ENCODE data around the gene DECR2. TPM values are rescaled to one million over a fixed set of nuclear protein-coding genes. Genes with fewer than 3 reads are reported as not detected.

The DECR2 gene
- 4.5 TPM for total RNA-seq
- polyA plus RNA-seq = 14.2 TPM
- long read RNA-seq, donor 1 = 0 reads
- long read RNA-seq, donor 2 = 0 reads
- long read RNA-seq, donor 3, transcript DECR2-201 (9 exons, 1,615 nt) = major isoform, 7 of 22 reads
- long read RNA-seq, donor 3, partial matches to known transcripts = 15 of 22 reads
- long read RNA-seq, donor 3, other reads (novel, unspliced or antisense) = 0 of 22 reads
- long read RNA-seq, donor 4, partial matches to known transcripts = 0 of 3 reads
- long read RNA-seq, donor 4, other reads (novel, unspliced or antisense) = 0 of 3 reads
- long read RNA-seq, donor 5, transcript DECR2-201 (9 exons, 1,615 nt) = major isoform, 5 of 5 reads
- long read RNA-seq, donor 5, partial matches to known transcripts = 0 of 5 reads
- long read RNA-seq, donor 5, other reads (novel, unspliced or antisense) = 0 of 5 reads
- long read RNA-seq, donor 6, partial matches to known transcripts = 0 of 2 reads
- long read RNA-seq, donor 6, other reads (novel, unspliced or antisense) = 0 of 2 reads
- long read RNA-seq, donor 7 = 0 reads
- long read RNA-seq, donor 8 = 0 reads
- long read RNA-seq, donor 9, partial matches to known transcripts = 0 of 2 reads
- long read RNA-seq, donor 9, other reads (novel, unspliced or antisense) = 0 of 2 reads
- long read RNA-seq, donor 10, partial matches to known transcripts = 0 of 1 reads
- long read RNA-seq, donor 10, other reads (novel, unspliced or antisense) = 0 of 1 reads

DNA sequence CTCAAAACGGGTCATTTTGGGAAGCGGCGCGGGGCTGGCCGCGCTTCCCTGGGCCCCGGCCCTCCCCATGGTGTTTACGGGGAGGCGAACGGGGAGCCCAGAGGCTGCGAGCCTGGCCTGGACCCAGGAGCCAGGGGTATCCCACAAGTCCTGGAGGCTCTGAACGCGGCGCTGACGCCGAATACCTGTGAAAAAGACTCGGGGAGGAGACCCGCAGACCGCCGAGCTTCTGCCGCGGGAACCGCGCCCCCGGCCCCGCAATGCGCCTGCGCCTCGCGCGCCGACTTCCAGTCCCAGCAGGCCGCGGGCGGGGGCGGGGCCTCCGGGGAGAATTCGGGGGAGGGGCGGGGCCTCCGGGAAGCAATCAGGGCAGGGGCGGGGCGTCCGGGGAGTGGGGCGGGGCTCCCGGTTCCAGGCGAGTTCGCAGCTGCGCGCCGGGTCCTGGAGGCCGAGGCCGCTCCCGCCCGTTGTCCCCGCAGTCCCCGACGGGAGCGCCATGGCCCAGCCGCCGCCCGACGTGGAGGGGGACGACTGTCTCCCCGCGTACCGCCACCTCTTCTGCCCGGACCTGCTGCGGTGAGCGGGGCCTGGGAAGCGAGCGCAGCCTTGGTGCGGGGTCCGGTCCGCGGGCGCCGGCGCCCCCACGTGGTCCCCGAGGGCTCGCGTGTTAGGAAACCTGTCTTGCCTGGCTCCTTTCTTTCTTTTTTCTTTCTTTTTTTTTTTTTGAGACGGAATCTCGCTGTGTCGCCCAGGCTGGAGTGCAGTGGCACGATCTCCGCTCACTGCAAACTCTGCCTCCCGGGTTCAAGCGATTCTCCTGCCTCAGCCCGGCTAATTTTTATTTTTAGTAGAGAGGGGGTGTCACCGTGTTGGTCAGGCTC lies at the start of gene DECR2:
Gene DECR2 (plus strand): TSS at position 418 of the 881 bp plus-strand sequence. CDS start 79 bp downstream, at position 497.
- Histone ChIP-seq H3K4me3 (ENCODE audit: low read length in 2 of 2) (peak within 1 kb of the TSS; percentile 85 to 93), H3K36me3 (ENCODE audit: control insufficient read depth in 2 of 2, insufficient read depth in 2 of 2, low read length in 1 of 2) (peaks cover 0 to 4% of the 10 kb centered on the region in 2 donors), H3K9me3 (ENCODE audit: control insufficient read depth in 2 of 2, insufficient read depth in 1 of 2, low read length in 1 of 2) (no peaks in the 10 kb centered on the region), H3K27me3 (ENCODE audit: control insufficient read depth in 2 of 2, insufficient read depth in 1 of 2, low read length in 1 of 2) (peaks cover 0 to 5% of the 10 kb centered on the region in 2 donors), H3K27ac (ENCODE audit: low read depth in 1 of 2, low read length in 1 of 2) (peak within 1 kb of the TSS; percentile 83 to 94), H3K4me1 (ENCODE audit: control insufficient read depth in 2 of 2, insufficient read depth in 2 of 2, low read length in 2 of 2) (peaks cover 4 to 22% of the 10 kb centered on the region in 2 donors)
- WGBS = under 1% methylated on average over 91 of the region's 91 CpGs
- peak; percentile 45 to 95 (median 89) for DNase-seq (ENCODE audit: low read depth in 6 of 9, low spot score in 9 of 9)

DNA sequence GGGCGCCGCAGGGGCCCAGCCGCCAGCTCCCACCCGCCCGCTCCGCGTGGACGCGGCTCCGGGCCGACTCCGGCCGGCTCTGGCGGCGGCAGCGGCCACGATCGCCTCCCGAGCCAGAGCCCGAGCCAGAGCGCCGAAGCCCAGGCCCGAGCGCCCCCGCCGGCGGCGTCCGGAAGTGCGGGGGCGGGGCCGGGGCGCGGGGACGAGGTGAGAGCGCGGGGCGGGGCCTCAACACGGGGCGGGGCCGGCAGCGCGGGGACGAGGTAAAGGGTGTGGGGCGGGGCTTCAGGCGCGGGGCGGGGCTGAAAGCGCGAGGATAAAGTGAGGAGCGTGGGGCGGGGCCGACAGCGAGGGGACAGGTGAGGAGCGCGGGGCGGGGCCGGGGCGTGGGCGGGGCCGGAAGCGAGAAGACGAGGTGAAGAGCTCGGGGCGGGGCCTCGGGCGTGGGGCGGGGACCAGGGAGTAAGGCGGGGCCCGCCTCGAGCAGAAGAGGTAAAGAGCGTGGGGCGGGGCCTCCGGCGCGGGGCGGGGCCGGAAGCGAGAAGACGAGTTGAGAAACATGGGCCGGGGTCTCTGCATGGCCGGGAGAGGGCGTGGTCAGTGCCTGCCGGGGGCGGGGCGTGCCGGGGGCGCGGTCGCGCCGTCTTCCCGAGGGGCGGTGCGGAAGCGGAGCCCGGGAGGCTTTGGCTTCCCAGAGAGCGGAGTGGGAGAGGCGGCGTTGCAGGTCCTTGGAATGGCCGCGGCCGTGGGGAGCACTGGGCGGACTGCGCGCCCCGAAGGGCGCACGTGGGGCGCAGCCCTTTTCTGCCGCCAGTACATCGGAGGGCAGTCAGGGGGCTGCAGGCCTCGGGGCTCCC lies 48.9 kb upstream of the DECR2 start, which contains the start of gene AXIN1:
Gene AXIN1 (minus strand): TSS at position 177 of the 857 bp plus-strand sequence. CDS start 5,698 bp downstream, outside the sequence.
- Histone ChIP-seq H3K4me3 (ENCODE audit: low read length in 2 of 2) (peak within 1 kb of the TSS; percentile 44 to 84), H3K27ac (ENCODE audit: low read depth in 1 of 2, low read length in 1 of 2) (peak within 1 kb of the TSS in 1 of 2 donors; percentile 52), H3K27me3 (ENCODE audit: control insufficient read depth in 2 of 2, insufficient read depth in 1 of 2, low read length in 1 of 2) (no peaks in the 10 kb centered on the region), H3K9me3 (ENCODE audit: control insufficient read depth in 2 of 2, insufficient read depth in 1 of 2, low read length in 1 of 2) (peaks cover 0 to 3% of the 10 kb centered on the region in 2 donors), H3K36me3 (ENCODE audit: control insufficient read depth in 2 of 2, insufficient read depth in 2 of 2, low read length in 1 of 2) (peaks cover 0 to 3% of the 10 kb centered on the region in 2 donors), H3K4me1 (ENCODE audit: control insufficient read depth in 2 of 2, insufficient read depth in 2 of 2, low read length in 2 of 2) (peaks cover 8 to 32% of the 10 kb centered on the region in 2 donors)
- DNase-seq (ENCODE audit: low read depth in 6 of 9, low spot score in 9 of 9) = peak; percentile 82 to 99 (median 96)
- WGBS = 7% methylated on average over 111 of the region's 113 CpGs

- Histone ChIP-seq H3K27me3 (ENCODE audit: control insufficient read depth in 2 of 2, insufficient read depth in 1 of 2, low read length in 1 of 2) (no peaks in the 10 kb centered on the region), H3K27ac (ENCODE audit: low read depth in 1 of 2, low read length in 1 of 2) (peak overlapping the region in 1 of 2 donors; percentile 8), H3K9me3 (ENCODE audit: control insufficient read depth in 2 of 2, insufficient read depth in 1 of 2, low read length in 1 of 2) (peaks cover 0 to 3% of the 10 kb centered on the region in 2 donors), H3K4me1 (ENCODE audit: control insufficient read depth in 2 of 2, insufficient read depth in 2 of 2, low read length in 2 of 2) (peaks cover 8 to 32% of the 10 kb centered on the region in 2 donors), H3K36me3 (ENCODE audit: control insufficient read depth in 2 of 2, insufficient read depth in 2 of 2, low read length in 1 of 2) (peaks cover 0 to 3% of the 10 kb centered on the region in 2 donors), H3K4me3 (ENCODE audit: low read length in 2 of 2) (peak overlapping the region; percentile 30 to 84)
- no peak for DNase-seq (ENCODE audit: low read depth in 6 of 9, low spot score in 9 of 9)
- WGBS = 84% methylated on average over 25 of the region's 25 CpGs
These were observed 48.0 kb upstream of the DECR2 start for GRCh38 chr16:353404-354290.

DNA sequence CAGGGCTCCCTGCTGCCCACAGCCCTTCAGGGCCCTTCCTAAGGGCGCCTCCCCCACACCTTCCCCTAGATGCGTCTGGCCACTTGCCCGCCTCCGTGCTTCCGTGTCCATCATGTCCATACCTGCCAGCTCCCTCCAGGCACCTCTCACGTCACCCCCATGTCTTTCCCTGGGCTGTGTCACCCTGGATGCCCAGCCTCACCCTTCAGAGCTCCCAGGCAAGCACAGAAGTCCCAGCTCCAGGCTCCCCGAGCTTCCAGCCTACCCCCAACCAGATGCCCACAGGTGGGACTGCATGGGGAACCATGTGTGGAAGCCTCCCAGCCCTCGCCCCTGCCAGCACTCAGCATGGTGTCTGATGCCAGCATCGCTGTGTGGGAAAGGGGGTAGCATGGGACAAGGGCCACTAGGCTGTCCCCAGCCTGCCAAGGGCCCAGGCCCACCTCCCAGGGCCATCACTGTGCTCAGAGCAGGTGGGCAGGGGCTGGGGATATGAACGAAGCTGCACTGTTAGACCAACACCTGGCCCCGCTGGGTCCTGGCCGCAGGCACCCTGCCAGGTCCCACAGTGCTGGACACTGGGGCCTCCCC lies 47.3 kb upstream of the DECR2 start:
- 91% methylated on average over 12 of the region's 12 CpGs for WGBS
- Histone ChIP-seq H3K27me3 (ENCODE audit: control insufficient read depth in 2 of 2, insufficient read depth in 1 of 2, low read length in 1 of 2) (no peaks in the 10 kb centered on the region), H3K27ac (ENCODE audit: low read depth in 1 of 2, low read length in 1 of 2) (peak overlapping the region in 1 of 2 donors; percentile 42), H3K9me3 (ENCODE audit: control insufficient read depth in 2 of 2, insufficient read depth in 1 of 2, low read length in 1 of 2) (peaks cover 0 to 3% of the 10 kb centered on the region in 2 donors), H3K36me3 (ENCODE audit: control insufficient read depth in 2 of 2, insufficient read depth in 2 of 2, low read length in 1 of 2) (peaks cover 0 to under 1% of the 10 kb centered on the region in 2 donors), H3K4me1 (ENCODE audit: control insufficient read depth in 2 of 2, insufficient read depth in 2 of 2, low read length in 2 of 2) (peaks cover 8 to 32% of the 10 kb centered on the region in 2 donors), H3K4me3 (ENCODE audit: low read length in 2 of 2) (no peak overlapping the region)
- DNase-seq (ENCODE audit: low read depth in 6 of 9, low spot score in 9 of 9) = no peak

GRCh38 chr16:354971-355461 lies 46.7 kb upstream of the DECR2 start:
- H3K27ac ChIP-seq (ENCODE audit: low read depth in 1 of 2, low read length in 1 of 2) = peak overlapping the region in 1 of 2 donors; percentile 42
- no peaks in the 10 kb centered on the region for H3K36me3 ChIP-seq (ENCODE audit: control insufficient read depth in 2 of 2, insufficient read depth in 2 of 2, low read length in 1 of 2)
- H3K27me3 ChIP-seq (ENCODE audit: control insufficient read depth in 2 of 2, insufficient read depth in 1 of 2, low read length in 1 of 2) = no peaks in the 10 kb centered on the region
- H3K4me1 ChIP-seq (ENCODE audit: control insufficient read depth in 2 of 2, insufficient read depth in 2 of 2, low read length in 2 of 2) = peaks cover 8 to 32% of the 10 kb centered on the region in 2 donors
- H3K4me3 ChIP-seq (ENCODE audit: low read length in 2 of 2) = no peak overlapping the region
- peaks cover 0 to 3% of the 10 kb centered on the region in 2 donors for H3K9me3 ChIP-seq (ENCODE audit: control insufficient read depth in 2 of 2, insufficient read depth in 1 of 2, low read length in 1 of 2)
- no peak for DNase-seq (ENCODE audit: low read depth in 6 of 9, low spot score in 9 of 9)
- 58% methylated on average over 10 of the region's 10 CpGs for WGBS

DNA sequence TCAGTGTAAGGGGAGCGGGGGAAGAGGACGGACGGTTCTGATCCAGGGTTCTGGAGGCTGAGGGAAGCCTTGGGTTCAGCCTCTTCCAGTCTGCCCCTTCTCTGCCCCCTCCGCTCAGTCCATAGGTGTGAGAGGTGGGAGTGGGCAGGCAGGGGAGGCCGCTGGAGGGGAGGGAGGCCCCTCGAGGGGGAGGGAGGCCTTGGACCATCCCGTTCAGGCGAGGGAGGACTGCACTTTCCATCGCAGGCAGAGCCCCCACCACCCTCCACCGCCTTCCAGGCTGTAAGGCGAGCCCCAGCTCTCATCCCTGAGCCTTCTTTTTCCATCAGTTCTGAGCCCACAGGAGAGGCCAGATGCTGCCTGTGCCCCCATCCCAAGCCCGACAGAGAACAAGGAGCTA lies 44.9 kb upstream of the DECR2 start:
- Histone ChIP-seq H3K27ac (ENCODE audit: low read depth in 1 of 2, low read length in 1 of 2) (no peak overlapping the region), H3K27me3 (ENCODE audit: control insufficient read depth in 2 of 2, insufficient read depth in 1 of 2, low read length in 1 of 2) (peaks cover 0 to 1% of the 10 kb centered on the region in 2 donors), H3K4me3 (ENCODE audit: low read length in 2 of 2) (no peak overlapping the region), H3K36me3 (ENCODE audit: control insufficient read depth in 2 of 2, insufficient read depth in 2 of 2, low read length in 1 of 2) (no peaks in the 10 kb centered on the region), H3K4me1 (ENCODE audit: control insufficient read depth in 2 of 2, insufficient read depth in 2 of 2, low read length in 2 of 2) (peaks cover 3 to 22% of the 10 kb centered on the region in 2 donors), H3K9me3 (ENCODE audit: control insufficient read depth in 2 of 2, insufficient read depth in 1 of 2, low read length in 1 of 2) (peaks cover 0 to 3% of the 10 kb centered on the region in 2 donors)
- WGBS = 91% methylated on average over 12 of the region's 12 CpGs
- DNase-seq (ENCODE audit: low read depth in 6 of 9, low spot score in 9 of 9) = no peak

GRCh38 chr16:359067-359763 lies 42.5 kb upstream of the DECR2 start:
- 91% methylated on average over 19 of the region's 19 CpGs for WGBS

More at GRCh38 chr16:359067-359763, 42.5 kb upstream of the DECR2 start:
- H3K4me3 ChIP-seq (ENCODE audit: low read length in 2 of 2) = no peak overlapping the region
- peaks cover 0 to 3% of the 10 kb centered on the region in 2 donors for H3K9me3 ChIP-seq (ENCODE audit: control insufficient read depth in 2 of 2, insufficient read depth in 1 of 2, low read length in 1 of 2)
- H3K36me3 ChIP-seq (ENCODE audit: control insufficient read depth in 2 of 2, insufficient read depth in 2 of 2, low read length in 1 of 2) = no peaks in the 10 kb centered on the region
- no peak for DNase-seq (ENCODE audit: low read depth in 6 of 9, low spot score in 9 of 9)
- H3K27ac ChIP-seq (ENCODE audit: low read depth in 1 of 2, low read length in 1 of 2) = no peak overlapping the region
- peaks cover 0 to 15% of the 10 kb centered on the region in 2 donors for H3K4me1 ChIP-seq (ENCODE audit: control insufficient read depth in 2 of 2, insufficient read depth in 2 of 2, low read length in 2 of 2)
- H3K27me3 ChIP-seq (ENCODE audit: control insufficient read depth in 2 of 2, insufficient read depth in 1 of 2, low read length in 1 of 2) = peaks cover 0 to 20% of the 10 kb centered on the region in 2 donors

Measured in thymus (tissue), 14 donors.